Right lobe of liver (tissue), 4 donors: ENCODE results near the gene PCIF1.

Experiments used
- POLR2A ChIP-seq: fragments of 450-650 bp; IDR thresholded peaks from one replicate; pipeline ENCODE4 v1.6.1; 2017; ENCODE audit warnings: antibody characterized with exemption, mild to moderate bottlenecking
- TF ChIP-seq, protein P1 (sequence below), 4 donors: fragments of 200-600 bp in 3 of 4; fragments of 450-650 bp in 1 of 4; IDR thresholded peaks; one replicate each; pipeline versions ENCODE4 v1.5.1 to v1.8.0; 2016 to 2022; ENCODE audit warnings: antibody characterized with exemption in 4 of 4, mild to moderate bottlenecking in 2 of 4
- donor health status: DM: no; HTN: no; CAD: no.
- donor health status: DM: no; HTN: no; CAD: no.
- donor health status: DM: no; HTN: yes; CAD: no.

DNA sequence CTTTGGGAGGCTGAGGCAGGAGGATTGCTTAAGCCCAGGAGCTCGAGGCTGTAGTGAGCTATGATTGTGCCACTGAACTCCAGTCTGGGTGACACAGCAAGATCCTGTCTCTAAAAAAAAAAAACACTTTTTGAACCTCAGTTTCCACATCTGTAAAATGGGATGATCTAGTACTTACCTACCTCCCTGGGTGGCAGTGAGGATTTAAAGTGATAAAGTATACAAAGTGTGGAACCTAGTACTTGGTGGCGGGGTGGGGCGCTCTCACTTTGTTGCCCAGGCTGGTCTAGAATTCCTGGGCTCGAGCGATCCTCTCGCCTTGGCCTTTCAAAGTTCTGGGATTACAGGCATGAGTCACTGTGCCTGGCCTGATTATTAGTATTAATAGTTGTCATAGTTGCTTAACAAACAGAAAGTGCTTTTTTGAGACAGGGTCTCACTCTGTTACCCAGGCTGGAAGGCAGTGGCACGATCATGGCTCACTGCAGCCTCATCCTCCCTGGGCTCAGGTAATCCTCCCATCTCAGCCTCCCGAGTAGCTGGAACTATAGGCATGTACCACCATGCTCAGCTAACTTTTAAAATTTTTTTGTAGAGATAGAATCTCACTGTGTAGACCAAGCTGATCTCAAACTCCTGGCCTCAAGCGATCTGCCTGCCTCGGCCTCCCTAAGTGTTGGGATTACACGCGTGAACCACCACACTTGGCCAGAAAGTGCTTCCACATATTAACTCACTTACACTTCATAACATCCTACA is 15.5 kb upstream of the PCIF1 start:
- TF ChIP-seq POLR2A, result no peak
- TF ChIP-seq, protein P1, sequence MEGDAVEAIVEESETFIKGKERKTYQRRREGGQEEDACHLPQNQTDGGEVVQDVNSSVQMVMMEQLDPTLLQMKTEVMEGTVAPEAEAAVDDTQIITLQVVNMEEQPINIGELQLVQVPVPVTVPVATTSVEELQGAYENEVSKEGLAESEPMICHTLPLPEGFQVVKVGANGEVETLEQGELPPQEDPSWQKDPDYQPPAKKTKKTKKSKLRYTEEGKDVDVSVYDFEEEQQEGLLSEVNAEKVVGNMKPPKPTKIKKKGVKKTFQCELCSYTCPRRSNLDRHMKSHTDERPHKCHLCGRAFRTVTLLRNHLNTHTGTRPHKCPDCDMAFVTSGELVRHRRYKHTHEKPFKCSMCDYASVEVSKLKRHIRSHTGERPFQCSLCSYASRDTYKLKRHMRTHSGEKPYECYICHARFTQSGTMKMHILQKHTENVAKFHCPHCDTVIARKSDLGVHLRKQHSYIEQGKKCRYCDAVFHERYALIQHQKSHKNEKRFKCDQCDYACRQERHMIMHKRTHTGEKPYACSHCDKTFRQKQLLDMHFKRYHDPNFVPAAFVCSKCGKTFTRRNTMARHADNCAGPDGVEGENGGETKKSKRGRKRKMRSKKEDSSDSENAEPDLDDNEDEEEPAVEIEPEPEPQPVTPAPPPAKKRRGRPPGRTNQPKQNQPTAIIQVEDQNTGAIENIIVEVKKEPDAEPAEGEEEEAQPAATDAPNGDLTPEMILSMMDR (IDR thresholded peaks at IDR 0.05), result no peak
